Esophagus muscularis mucosa (tissue), 4 donors: ENCODE results near the gene SELENOK. TPM values are rescaled to one million over a fixed set of nuclear protein-coding genes. Genes with fewer than 3 reads are reported as not detected.

Experiments used
- DNase-seq: peaks from one replicate; pipeline ENCODE4 v3.0.0-alpha.2; 2017; ENCODE audit errors: extremely low spot score
- H3K27ac ChIP-seq, 4 donors: fragments of 200-600 bp; sonication (generic); replicated peaks in 1 of 4; 1 replicate in 3 of 4; 2 replicates in 1 of 4; pipeline ENCODE4 v1.5.1; 2016 to 2019; ENCODE audit warnings: mild to moderate bottlenecking in 1 of 4
- H3K27me3 ChIP-seq, 4 donors: fragments of 200-600 bp; sonication (generic); one replicate each; pipeline versions ENCODE4 v1.5.1 to v1.6.0; 2016 to 2019
- H3K36me3 ChIP-seq, 4 donors: fragments of 200-600 bp; sonication (generic); one replicate each; pipeline ENCODE4 v1.5.1; 2016 to 2019
- H3K4me1 ChIP-seq, 4 donors: fragments of 200-600 bp; sonication (generic); one replicate each; pipeline ENCODE4 v1.5.1; 2016 to 2019
- H3K4me3 ChIP-seq, 4 donors: fragments of 200-600 bp; sonication (generic); 1 replicate in 2 of 4; 2 replicates in 2 of 4; pipeline ENCODE4 v1.5.1; 2016 to 2019; ENCODE audit warnings: mild to moderate bottlenecking in 4 of 4, moderate library complexity in 1 of 4
- H3K9me3 ChIP-seq, 4 donors: fragments of 200-600 bp; sonication (generic); 1 replicate in 3 of 4; 2 replicates in 1 of 4; pipeline ENCODE4 v1.5.1; 2016 to 2019
- CTCF ChIP-seq, 3 experiments: fragments of 200-600 bp in 2 of 3; fragments of 450-650 bp in 1 of 3; sonication (generic) in 2 of 3; IDR thresholded peaks; one replicate each; pipeline ENCODE4 v1.5.1; 2017 to 2019; ENCODE audit warnings: antibody characterized with exemption in 3 of 3, mild to moderate bottlenecking in 2 of 3, moderate library complexity in 1 of 3
- EP300 ChIP-seq: sonication (generic); formaldehyde crosslinking; IDR thresholded peaks from one replicate; pipeline ENCODE4 v1.6.1; 2017; ENCODE audit warnings: antibody characterized with exemption
- POLR2A ChIP-seq: fragments of 450-650 bp; IDR thresholded peaks from one replicate; pipeline ENCODE4 v1.6.1; 2017; ENCODE audit warnings: antibody characterized with exemption, moderate library complexity, mild to moderate bottlenecking, low read depth
- POLR2AphosphoS5 ChIP-seq, 2 donors: sonication (generic); formaldehyde crosslinking; IDR thresholded peaks; one replicate each; pipeline ENCODE4 v1.6.1; 2017; ENCODE audit warnings: antibody characterized with exemption in 2 of 2
- WGBS: methylation state at CpG from one replicate; pipeline ENCODE4 v1.1.5; 2018; 5-methylcytosine and 5-hydroxymethylcytosine counted together
- intact Hi-C: fragments of 100-400 bp; cut with DNase I; formaldehyde crosslinking; loops from one replicate; pipeline ENCODE4 v1.15.1; 2023
- total RNA-seq, 4 donors: library from RNA; depleted of rRNA; stranded (reverse); fragments of >200 nt; gene quantifications; one replicate each; pipeline versions ENCODE4 v1.1.0 to v1.2.1, GENCODE V29; 2016

Gene SELENOK
- total RNA-seq, 4 donors from 2014 or later, result 48.8 to 75.3 (median 68.4) TPM

- TF ChIP-seq CTCF (IDR thresholded peaks at IDR 0.05) (no peak), POLR2A (no peak), POLR2AphosphoS5 (IDR thresholded peaks at IDR 0.05) (no peak), EP300 (no peak)
- H3K27me3 ChIP-seq, result no peaks in the 10 kb centered on the region
- no peak for DNase-seq
- 80% methylated on average over 4 of the region's 4 CpGs for WGBS
- H3K4me3 ChIP-seq, result no peak overlapping the region
- peaks cover 15 to 66% (median 48%) of the 10 kb centered on the region in 4 donors for H3K36me3 ChIP-seq
- H3K4me1 ChIP-seq, result no peaks in the 10 kb centered on the region
- H3K27ac ChIP-seq, result no peak overlapping the region
- no peaks in the 10 kb centered on the region for H3K9me3 ChIP-seq
- intact Hi-C loops, result no loop called here
These were observed 31.5 kb downstream of the SELENOK start for GRCh38 chr3:53860196-53860595.

GRCh38 chr3:53859178-53859577 lies 32.5 kb downstream of the SELENOK start:
- H3K4me1 ChIP-seq, result no peaks in the 10 kb centered on the region
- 92% methylated on average over 6 of the region's 6 CpGs for WGBS
- no peak overlapping the region for H3K27ac ChIP-seq
- no peaks in the 10 kb centered on the region for H3K27me3 ChIP-seq
- DNase-seq, result no peak
- no peaks in the 10 kb centered on the region for H3K9me3 ChIP-seq
- no peak for TF ChIP-seq POLR2AphosphoS5 (IDR thresholded peaks at IDR 0.05)
- TF ChIP-seq CTCF (IDR thresholded peaks at IDR 0.05), result no peak
- TF ChIP-seq EP300, result no peak
- TF ChIP-seq POLR2A, result no peak
- intact Hi-C loops, result no loop called here
- no peak overlapping the region for H3K4me3 ChIP-seq
- H3K36me3 ChIP-seq, result peaks cover 7 to 55% (median 37%) of the 10 kb centered on the region in 4 donors

- DNase-seq, result no peak
- WGBS, result 82% methylated on average over 7 of the region's 7 CpGs
- Histone ChIP-seq H3K36me3 (peaks cover 6 to 46% (median 28%) of the 10 kb centered on the region in 4 donors), H3K4me1 (no peaks in the 10 kb centered on the region), H3K27me3 (no peaks in the 10 kb centered on the region), H3K4me3 (no peak overlapping the region), H3K27ac (no peak overlapping the region), H3K9me3 (no peaks in the 10 kb centered on the region)
- TF ChIP-seq CTCF (IDR thresholded peaks at IDR 0.05) (no peak), EP300 (no peak), POLR2AphosphoS5 (IDR thresholded peaks at IDR 0.05) (no peak), POLR2A (no peak)
- intact Hi-C loops, result no loop called here
These were observed 33.4 kb downstream of the SELENOK start for GRCh38 chr3:53858096-53858741.

GRCh38 chr3:53856964-53857363 lies 34.7 kb downstream of the SELENOK start:
- TF ChIP-seq CTCF (IDR thresholded peaks at IDR 0.05), result no peak
- no peak for TF ChIP-seq POLR2AphosphoS5 (IDR thresholded peaks at IDR 0.05)
- no peak for TF ChIP-seq POLR2A
- TF ChIP-seq EP300, result no peak
- Histone ChIP-seq H3K36me3 (peaks cover under 1 to 33% (median 17%) of the 10 kb centered on the region in 4 donors), H3K27ac (no peak overlapping the region), H3K27me3 (no peaks in the 10 kb centered on the region), H3K9me3 (no peaks in the 10 kb centered on the region), H3K4me3 (no peak overlapping the region), H3K4me1 (no peaks in the 10 kb centered on the region)
- 79% methylated on average over 7 of the region's 7 CpGs for WGBS
- no peak for DNase-seq
- intact Hi-C loops, result no loop called here

- no peak overlapping the region for H3K4me3 ChIP-seq
- H3K27me3 ChIP-seq, result peaks cover 0 to 29% (median 2%) of the 10 kb centered on the region in 4 donors
- TF ChIP-seq CTCF (IDR thresholded peaks at IDR 0.05) (no peak), POLR2A (no peak), POLR2AphosphoS5 (IDR thresholded peaks at IDR 0.05) (no peak), EP300 (no peak)
- H3K27ac ChIP-seq, result no peak overlapping the region
- H3K9me3 ChIP-seq, result no peaks in the 10 kb centered on the region
- H3K36me3 ChIP-seq, result no peaks in the 10 kb centered on the region
- peaks cover 8 to 12% (median 10%) of the 10 kb centered on the region in 4 donors for H3K4me1 ChIP-seq
- DNase-seq, result no peak
- WGBS, result 32% methylated on average over 5 of the region's 5 CpGs
- intact Hi-C loops, result no loop called here
These were observed 40.8 kb downstream of the SELENOK start for GRCh38 chr3:53850895-53851294.
